Endothelial cell of umbilical vein (primary cell): ENCODE data around the gene CERK.

Experiments
- EZH2 ChIP-seq: IDR thresholded peaks from 2 replicates; pipeline ENCODE4 v1.6.1; 2012; ENCODE audit warnings: borderline replicate concordance, low read depth, mild to moderate bottlenecking, moderate library complexity, low read length, inconsistent platforms; ENCODE audit not compliant: severe bottlenecking
- FOS ChIP-seq: IDR thresholded peaks from 2 replicates; pipeline ENCODE4 v1.6.1; 2011; ENCODE audit warnings: mild to moderate bottlenecking, low read length, moderate library complexity, borderline replicate concordance; ENCODE audit not compliant: insufficient read depth
- GATA2 ChIP-seq: IDR thresholded peaks from 2 replicates; pipeline ENCODE4 v1.7.0; 2011; ENCODE audit warnings: low read depth, mild to moderate bottlenecking, moderate library complexity, mixed read lengths, low read length; ENCODE audit not compliant: insufficient read length, insufficient read depth
- JUN ChIP-seq: IDR thresholded peaks from 2 replicates; pipeline ENCODE4 v1.6.1; 2011; ENCODE audit warnings: borderline replicate concordance, low read depth; ENCODE audit not compliant: insufficient read length, insufficient read depth
- MYC ChIP-seq: IDR thresholded peaks from one replicate; pipeline ENCODE4 v1.6.1; 2011; ENCODE audit warnings: mild to moderate bottlenecking, low read depth, low read length
- POLR2A ChIP-seq: IDR thresholded peaks from 2 replicates; pipeline ENCODE4 v1.6.1; 2012; ENCODE audit warnings: low read depth, mild to moderate bottlenecking, control low read depth, low read length
- POLR2AphosphoS5 ChIP-seq: IDR thresholded peaks from 2 replicates; pipeline ENCODE4 v1.6.1; 2012; ENCODE audit warnings: low read depth, mild to moderate bottlenecking, control low read depth, low read length, moderate library complexity; ENCODE audit not compliant: insufficient read depth
- TF ChIP-seq, protein P1 (sequence below), 2 donors: IDR thresholded peaks; 1 replicate in 1 of 2; 2 replicates in 1 of 2; pipeline ENCODE4 v1.5.1; 2011; ENCODE audit warnings: low read length in 2 of 2, mild to moderate bottlenecking in 2 of 2, moderate library complexity in 2 of 2, control low read depth in 1 of 2, inconsistent platforms in 1 of 2, low read depth in 1 of 2; ENCODE audit not compliant: insufficient read depth in 1 of 2; ENCODE audit errors: extremely low read depth in 1 of 2
- TF ChIP-seq, protein P2 (sequence below): IDR thresholded peaks from 2 replicates; pipeline ENCODE4 v1.6.1; 2011; ENCODE audit not compliant: insufficient read depth, insufficient read length

DNA sequence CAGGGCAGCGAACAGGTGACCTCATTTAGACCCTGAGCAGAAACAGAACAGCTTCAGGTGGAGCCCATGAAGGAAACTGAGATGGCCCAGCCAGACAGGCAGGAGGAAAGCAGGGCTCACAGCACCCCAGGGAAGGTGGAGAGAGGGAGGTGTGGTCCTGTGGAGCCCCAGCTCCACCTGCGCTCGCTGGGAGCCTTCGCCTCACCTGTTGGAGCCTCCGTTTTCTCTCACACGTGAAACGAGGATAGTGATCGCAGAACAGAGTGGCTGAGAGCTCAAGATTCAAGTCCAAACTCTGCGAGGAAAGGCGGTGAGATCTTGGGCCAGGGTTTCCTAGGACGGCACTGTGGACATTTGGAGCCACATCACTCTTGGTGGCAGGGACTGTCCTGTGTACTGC, 8.6 kb upstream of the CERK start:
- TF ChIP-seq, protein P1, sequence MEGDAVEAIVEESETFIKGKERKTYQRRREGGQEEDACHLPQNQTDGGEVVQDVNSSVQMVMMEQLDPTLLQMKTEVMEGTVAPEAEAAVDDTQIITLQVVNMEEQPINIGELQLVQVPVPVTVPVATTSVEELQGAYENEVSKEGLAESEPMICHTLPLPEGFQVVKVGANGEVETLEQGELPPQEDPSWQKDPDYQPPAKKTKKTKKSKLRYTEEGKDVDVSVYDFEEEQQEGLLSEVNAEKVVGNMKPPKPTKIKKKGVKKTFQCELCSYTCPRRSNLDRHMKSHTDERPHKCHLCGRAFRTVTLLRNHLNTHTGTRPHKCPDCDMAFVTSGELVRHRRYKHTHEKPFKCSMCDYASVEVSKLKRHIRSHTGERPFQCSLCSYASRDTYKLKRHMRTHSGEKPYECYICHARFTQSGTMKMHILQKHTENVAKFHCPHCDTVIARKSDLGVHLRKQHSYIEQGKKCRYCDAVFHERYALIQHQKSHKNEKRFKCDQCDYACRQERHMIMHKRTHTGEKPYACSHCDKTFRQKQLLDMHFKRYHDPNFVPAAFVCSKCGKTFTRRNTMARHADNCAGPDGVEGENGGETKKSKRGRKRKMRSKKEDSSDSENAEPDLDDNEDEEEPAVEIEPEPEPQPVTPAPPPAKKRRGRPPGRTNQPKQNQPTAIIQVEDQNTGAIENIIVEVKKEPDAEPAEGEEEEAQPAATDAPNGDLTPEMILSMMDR (IDR thresholded peaks at IDR 0.05; ENCODE audit: extremely low read depth in 1 of 2, insufficient read depth in 1 of 2, low read depth in 1 of 2, low read length in 2 of 2): no peak
- TF ChIP-seq POLR2A: no peak
- TF ChIP-seq EZH2: no peak
- TF ChIP-seq, protein P2, sequence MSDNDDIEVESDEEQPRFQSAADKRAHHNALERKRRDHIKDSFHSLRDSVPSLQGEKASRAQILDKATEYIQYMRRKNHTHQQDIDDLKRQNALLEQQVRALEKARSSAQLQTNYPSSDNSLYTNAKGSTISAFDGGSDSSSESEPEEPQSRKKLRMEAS: no peak
- TF ChIP-seq MYC: no peak
- TF ChIP-seq FOS: no peak
- no peak for TF ChIP-seq GATA2
- TF ChIP-seq POLR2AphosphoS5: no peak
- no peak for TF ChIP-seq JUN
